Testis (tissue), 3 donors: ENCODE data around the gene POTEB3. TPM values are rescaled to one million over a fixed set of nuclear protein-coding genes. Genes with fewer than 3 reads are reported as not detected.
"Not testable (repeated sequence)": the region's sequence is repeated elsewhere in the genome, so short reads cannot be mapped to it uniquely, and the experiment has no call there.

Source experiments
- DNase-seq: peaks from one replicate; pipeline ENCODE4 v3.0.0-alpha.2; 2019
- H3K27ac ChIP-seq, 2 donors: fragments of 200-600 bp; sonication (generic); one replicate each; pipeline ENCODE4 v1.5.1; 2019
- H3K27me3 ChIP-seq: fragments of 200-600 bp; sonication (generic); one replicate; pipeline ENCODE4 v1.5.1; 2019
- H3K36me3 ChIP-seq: fragments of 200-600 bp; sonication (generic); one replicate; pipeline ENCODE4 v1.5.1; 2017; ENCODE audit warnings: low read depth; ENCODE audit errors: missing control alignments
- H3K4me1 ChIP-seq: fragments of 200-600 bp; sonication (generic); one replicate; pipeline ENCODE4 v1.5.1; 2019
- H3K4me3 ChIP-seq, 2 donors: fragments of 200-600 bp; sonication (generic); one replicate each; pipeline ENCODE4 v1.5.1; 2017 to 2019
- H3K9me3 ChIP-seq: fragments of 200-600 bp; sonication (generic); one replicate; pipeline ENCODE4 v1.5.1; 2017
- WGBS, 2 donors: methylation state at CpG; one replicate each; pipeline ENCODE4 v1.1.5; 2018; 5-methylcytosine and 5-hydroxymethylcytosine counted together
- intact Hi-C: fragments of 100-400 bp; cut with DNase I; formaldehyde crosslinking; loops from one replicate; pipeline ENCODE4 v1.15.1; 2023; ENCODE audit warnings: low total_unique reads
- microRNA-seq, 2 donors: library from miRNA; unstranded; fragments of <30 nt; microRNA quantifications; one replicate each; pipeline ENCODE4, GENCODE V29; 2016; ENCODE audit warnings: borderline number of aligned reads in 2 of 2, borderline replicate concordance in 1 of 2
- polyA plus RNA-seq: library from polyadenylated mRNA; stranded (reverse); fragments of 350-450 nt; fragmentation: Illumina TruSeq; extraction: RNeasy Lipid Tissue Mini Kit (QIAGEN cat#74804); gene quantifications from one replicate; pipeline ENCODE4 v1.2.3, GENCODE V29; 2014; ENCODE audit warnings: low read depth, low replicate concordance; ENCODE audit not compliant: insufficient read depth
- small RNA-seq, 2 donors: library from RNA; depleted of rRNA; stranded (forward); fragments of <200 nt; gene quantifications; one replicate each; pipeline ENCODE3, GENCODE V24; 2016
- total RNA-seq, 2 donors: library from RNA; depleted of rRNA; stranded (reverse); fragments of >200 nt; gene quantifications; one replicate each; pipeline ENCODE4 v1.2.3, GENCODE V29; 2016

The POTEB3 gene
- total and polyA plus RNA-seq, 3 donors from 2014 or later = 9.5 to 75.1 (median 20.9) TPM

DNA sequence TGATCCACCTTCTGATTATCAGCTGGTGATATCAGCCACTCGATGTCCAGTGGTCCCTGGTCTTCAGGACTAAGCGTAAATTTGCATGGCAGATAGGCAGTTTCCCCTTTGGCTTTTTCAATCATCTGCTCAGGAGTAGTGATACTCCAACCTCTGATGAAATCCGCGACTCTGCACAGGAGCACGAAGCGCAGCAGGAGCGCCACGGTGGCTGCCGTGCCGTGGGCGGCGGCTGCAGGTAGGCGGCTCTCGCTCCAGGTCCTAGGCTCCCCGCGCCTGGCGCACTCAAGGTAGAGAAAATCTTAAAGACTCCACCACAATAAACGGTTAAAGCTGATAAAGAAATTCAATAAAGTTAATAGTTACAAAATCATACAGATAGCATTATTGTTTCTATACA is 66.6 kb downstream of the POTEB3 start:
- H3K27me3 ChIP-seq, H3K27ac ChIP-seq, H3K9me3 ChIP-seq, H3K36me3 ChIP-seq, intact Hi-C loops, H3K4me1 ChIP-seq, DNase-seq, H3K4me3 ChIP-seq: not testable (repeated sequence)
- no CpG with 5 or more reads among the region's 18 CpGs for whole genome bisulfite sequencing, 2 donors

DNA sequence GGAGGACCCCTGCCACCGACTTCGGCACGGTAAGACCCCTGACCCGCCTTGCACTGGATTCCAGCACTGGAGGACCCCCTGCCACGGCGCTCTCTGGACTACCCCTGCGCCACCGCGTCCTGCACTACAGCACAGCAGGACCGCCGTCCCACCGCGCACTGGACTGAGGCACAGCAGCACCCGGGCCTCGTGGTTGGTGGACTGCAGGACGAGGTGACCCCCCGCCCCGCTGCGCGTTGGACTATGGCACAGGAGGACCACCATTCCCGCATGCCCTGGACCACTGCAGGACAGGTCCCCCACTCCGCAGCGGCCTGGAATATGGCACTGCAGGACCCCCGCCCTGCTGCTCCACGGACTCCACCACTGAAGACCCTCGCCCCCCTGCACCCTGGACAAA is 71.1 kb downstream of the POTEB3 start:
- DNase-seq, H3K4me3 ChIP-seq, intact Hi-C loops, H3K27me3 ChIP-seq, H3K36me3 ChIP-seq, H3K9me3 ChIP-seq, H3K27ac ChIP-seq, H3K4me1 ChIP-seq: not testable (repeated sequence)
- no CpG with 5 or more reads among the region's 26 CpGs for WGBS, 2 donors

DNA sequence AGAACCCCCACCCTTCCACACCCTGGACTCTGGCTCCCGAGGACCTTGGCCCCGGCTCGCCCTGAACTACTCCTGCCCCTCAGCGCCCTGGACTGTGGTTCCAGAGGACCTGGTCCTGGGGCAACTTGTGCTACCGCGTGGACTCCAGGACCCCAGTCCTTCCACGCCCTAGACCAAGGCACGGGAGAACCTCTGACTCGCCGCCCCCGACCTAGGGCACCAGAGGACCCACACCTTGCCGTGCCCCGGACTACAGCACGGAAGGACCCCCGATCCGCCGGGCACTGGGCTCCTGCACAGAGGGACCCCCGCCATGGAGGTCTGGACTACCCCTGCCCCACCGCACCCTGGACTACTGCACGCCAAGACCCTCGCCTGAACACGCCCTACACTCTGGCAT is 71.7 kb downstream of the POTEB3 start:
- no CpG with 5 or more reads among the region's 22 CpGs for WGBS, 2 donors

More for the DNA sequence above, 71.7 kb downstream of the POTEB3 start:
- H3K27ac ChIP-seq, H3K36me3 ChIP-seq, H3K27me3 ChIP-seq, H3K9me3 ChIP-seq, DNase-seq, H3K4me3 ChIP-seq, intact Hi-C loops, H3K4me1 ChIP-seq: not testable (repeated sequence)

Small RNAs within 50 kb of the gene (microRNA-seq; reads per million reads assigned to microRNA genes)
- 0 reads per million in 2 donors for gene MIR3118-3

Small RNAs within 50 kb of the gene (small RNA-seq; reads per million reads assigned to genes)
- gene GRAMD4P6 (0 reads per million in 2 donors), gene MIR3118-3 (0 reads per million in 2 donors), gene RF00026 (0 reads per million in 2 donors)
